Activated CD8-positive, alpha-beta memory T cell treated with anti-CD3 and anti-CD28 coated beads for 4 hours (primary cell): Measurements from ENCODE around the gene ATP1A2.

ENCODE experiments used
- DNase-seq, 2 donors: peaks; one replicate each; pipeline ENCODE4 v3.0.0-alpha.2; 2020; ENCODE audit warnings: low read depth in 2 of 2

The ATP1A2 gene

DNA sequence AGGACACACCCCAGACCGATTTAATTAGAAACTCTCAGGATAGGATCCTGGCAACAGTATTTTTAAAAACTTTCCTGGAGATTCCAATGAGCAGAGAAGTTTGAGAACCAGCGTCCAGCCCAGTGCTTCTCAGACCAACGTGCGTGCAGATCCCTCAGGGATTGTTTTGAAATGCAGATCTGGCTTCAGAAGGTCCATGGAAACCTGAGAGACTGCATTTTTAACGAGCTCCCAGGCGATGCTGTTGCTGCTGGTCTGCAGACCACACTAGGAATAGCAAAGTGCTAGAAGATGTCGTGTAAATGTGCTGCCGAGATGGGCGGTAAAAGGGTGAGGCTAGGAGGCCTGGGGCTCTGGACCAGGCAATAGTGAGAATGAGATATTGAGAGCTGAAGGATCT is 56.4 kb downstream of the ATP1A2 start:
- no peak for DNase-seq

DNA sequence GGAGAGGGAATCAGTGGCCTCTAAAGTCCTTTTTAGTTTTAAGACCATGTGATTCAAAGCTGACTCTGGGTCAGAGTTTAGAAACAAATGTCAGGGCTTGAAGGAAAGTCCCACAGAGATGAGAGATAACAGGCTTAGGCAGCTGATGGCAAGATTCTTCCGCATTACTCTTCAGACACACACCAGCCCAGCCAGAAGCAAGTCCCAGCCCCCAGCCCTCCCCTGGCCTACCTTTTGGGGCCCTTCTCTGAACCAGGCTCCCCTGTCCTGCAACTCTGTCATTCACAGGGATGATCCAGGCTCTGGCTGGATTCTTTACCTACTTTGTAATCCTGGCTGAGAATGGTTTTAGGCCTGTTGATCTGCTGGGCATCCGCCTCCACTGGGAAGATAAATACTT is 61.7 kb downstream of the ATP1A2 start:
- DNase-seq = no peak

DNA sequence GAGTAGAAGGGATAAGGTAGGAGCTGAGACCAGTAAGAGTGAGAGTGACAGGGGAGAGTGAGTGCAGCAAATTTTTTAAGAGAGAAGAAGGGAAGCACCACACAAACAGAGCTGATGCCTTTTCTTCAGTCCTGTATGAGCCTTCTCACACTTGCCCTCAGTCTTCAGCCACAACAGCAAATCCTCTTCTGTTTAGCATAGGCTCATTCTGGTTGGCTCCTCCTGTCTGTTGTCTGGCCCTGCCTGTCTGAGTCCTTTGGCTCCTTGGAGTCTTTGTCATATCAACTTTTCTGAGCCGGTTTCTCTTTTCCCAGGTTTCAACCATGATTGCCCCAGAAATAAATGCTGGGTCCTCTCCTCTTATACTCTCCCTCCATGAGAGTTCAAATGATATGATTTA is 62.1 kb downstream of the ATP1A2 start:
- no peak for DNase-seq

- DNase-seq = no peak
Observed at GRCh38 chr1:160178731-160179130, 63.2 kb downstream of the ATP1A2 start.

DNA sequence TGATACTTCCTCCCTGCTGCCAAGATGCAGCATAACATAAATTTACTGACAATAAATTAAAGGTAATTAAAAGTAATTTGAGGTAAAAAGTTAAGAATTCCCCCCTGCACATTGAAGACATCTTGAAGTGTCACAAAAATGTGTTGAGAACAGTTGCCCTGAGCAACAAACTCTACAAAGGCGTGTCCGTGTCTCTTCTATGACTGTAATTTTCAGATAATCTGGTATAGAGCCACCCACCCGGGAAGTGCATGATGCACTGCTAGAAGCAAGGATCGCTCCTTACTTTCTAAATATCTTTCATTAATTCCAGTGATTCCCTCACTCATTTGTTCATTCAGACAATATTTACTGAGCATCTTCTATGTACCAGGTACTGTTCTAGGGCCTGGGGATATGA is 63.8 kb downstream of the ATP1A2 start:
- DNase-seq = no peak

DNA sequence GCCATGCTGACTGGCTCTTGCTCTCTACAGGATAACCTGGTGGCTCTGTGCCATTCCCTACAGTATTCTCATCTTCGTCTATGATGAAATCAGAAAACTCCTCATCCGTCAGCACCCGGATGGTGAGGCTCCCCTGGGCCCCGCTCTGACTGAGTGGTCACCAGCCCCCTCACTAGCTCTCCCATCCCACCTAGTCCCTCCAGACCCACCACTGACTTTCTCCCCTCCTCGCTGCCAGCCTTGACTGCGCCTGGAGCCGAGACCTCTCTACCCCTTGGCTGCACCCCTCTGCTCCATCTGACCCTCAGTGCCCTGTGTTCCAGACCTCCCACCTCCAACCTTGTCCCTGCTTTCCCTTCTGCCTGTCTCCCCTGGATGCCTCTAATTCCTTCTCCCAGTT is 70.7 kb downstream of the ATP1A2 start:
- DNase-seq = no peak

- DNase-seq = no peak
Observed at GRCh38 chr1:160186729-160187128, 71.2 kb downstream of the ATP1A2 start.

DNA sequence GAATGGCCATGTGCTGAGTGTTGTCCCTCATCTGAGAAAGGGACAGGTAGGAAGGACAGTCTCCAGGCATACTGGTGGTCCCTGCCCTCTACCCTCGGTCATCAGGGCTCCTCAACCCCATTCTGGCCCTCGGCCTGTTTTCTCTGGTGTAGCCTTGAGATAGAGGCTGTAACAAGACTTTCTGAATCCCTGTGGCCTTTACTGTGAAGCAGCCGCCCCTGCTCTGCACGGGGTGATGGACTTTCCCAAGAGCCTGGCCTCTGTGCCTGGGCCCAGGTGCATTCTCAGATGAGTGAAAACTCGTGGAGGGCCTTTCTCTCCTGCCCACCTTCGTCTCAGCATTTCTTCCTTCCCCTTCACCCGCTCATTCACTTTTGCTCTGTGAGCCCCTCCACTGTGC is 71.8 kb downstream of the ATP1A2 start:
- no peak for DNase-seq

GRCh38 chr1:160188341-160188740 is 72.8 kb downstream of the ATP1A2 start:
- no peak for DNase-seq

- DNase-seq = no peak
Observed at GRCh38 chr1:160189649-160190625, 74.4 kb downstream of the ATP1A2 start, which contains the start of gene CASQ1. CASQ1 (plus strand) TSS chr1:160190575; CDS start chr1:160190752, 177 bp downstream.

DNA sequence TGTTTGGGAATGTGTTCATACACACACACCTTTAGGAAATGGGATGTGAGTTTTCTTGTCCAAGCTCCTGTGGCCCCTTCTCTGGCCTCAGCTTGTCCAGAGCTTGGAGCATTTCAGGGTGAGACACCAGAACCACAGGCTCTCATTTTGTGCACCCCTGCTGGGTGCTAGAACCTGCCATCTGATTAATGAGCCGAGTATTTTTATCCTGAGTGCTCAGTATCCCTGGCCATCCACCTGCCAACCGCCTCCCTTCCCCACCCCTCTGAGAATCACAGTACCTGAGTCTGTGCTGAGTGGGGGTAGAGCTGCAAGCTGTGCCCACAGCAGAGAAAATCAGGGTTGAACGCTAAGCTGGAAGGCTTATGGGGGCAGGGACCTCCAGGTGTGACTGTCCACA is 76.2 kb downstream of the ATP1A2 start:
- no peak for DNase-seq

- no peak for DNase-seq
Observed at GRCh38 chr1:160192234-160192633, 76.7 kb downstream of the ATP1A2 start.
